Epithelial cell of proximal tubule (primary cell): ENCODE results near the gene RC3H2. TPM values are rescaled to one million over a fixed set of nuclear protein-coding genes. Genes with fewer than 3 reads are reported as not detected.

Experiments used
- DNase-seq: peaks from one replicate; pipeline ENCODE4 v3.0.0-alpha.2; 2011; ENCODE audit warnings: low read depth
- H3K4me3 ChIP-seq: 2 replicates; pipeline ENCODE4 v1.5.1; 2011; ENCODE audit warnings: low read depth, mild to moderate bottlenecking, low read length
- total RNA-seq: library from RNA; depleted of rRNA; stranded (reverse); fragments of >200 nt; gene quantifications from 2 replicates; pipeline ENCODE4 v1.2.3, GENCODE V29; 2015
- TF ChIP-seq, protein P1 (sequence below): conservative IDR thresholded peaks from 2 replicates; pipeline ENCODE4 v1.5.1; 2012; ENCODE audit warnings: low read depth, mild to moderate bottlenecking, low read length

The RC3H2 gene
- total RNA-seq, 1 donor from 2014 or later, result 26.1 TPM

DNA sequence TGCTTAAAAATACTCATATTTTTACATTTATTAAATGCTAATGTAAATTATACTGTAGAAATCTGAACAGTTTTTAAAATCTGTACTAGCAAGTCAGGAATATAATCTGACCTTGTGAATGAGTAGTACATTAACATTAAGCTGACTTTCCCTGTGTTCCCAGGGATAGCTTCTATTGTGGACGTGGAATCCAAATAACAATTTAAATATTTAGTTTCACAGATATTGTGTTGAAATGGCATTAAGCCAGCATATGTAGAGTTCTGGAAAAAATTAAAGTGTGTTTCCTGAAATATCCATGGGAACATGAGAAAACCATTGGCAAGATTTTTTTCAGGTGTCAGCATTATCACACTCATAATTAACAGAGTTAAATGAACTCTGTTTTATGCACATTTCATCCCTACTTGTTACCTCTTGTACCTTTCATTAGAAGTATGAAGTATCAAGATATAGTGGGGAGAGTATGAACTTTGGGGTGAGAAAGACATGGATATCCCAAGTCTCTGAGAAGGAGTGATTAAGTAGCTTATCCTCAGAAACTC, 41.4 kb upstream of the RC3H2 start:
- TF ChIP-seq, protein P1, sequence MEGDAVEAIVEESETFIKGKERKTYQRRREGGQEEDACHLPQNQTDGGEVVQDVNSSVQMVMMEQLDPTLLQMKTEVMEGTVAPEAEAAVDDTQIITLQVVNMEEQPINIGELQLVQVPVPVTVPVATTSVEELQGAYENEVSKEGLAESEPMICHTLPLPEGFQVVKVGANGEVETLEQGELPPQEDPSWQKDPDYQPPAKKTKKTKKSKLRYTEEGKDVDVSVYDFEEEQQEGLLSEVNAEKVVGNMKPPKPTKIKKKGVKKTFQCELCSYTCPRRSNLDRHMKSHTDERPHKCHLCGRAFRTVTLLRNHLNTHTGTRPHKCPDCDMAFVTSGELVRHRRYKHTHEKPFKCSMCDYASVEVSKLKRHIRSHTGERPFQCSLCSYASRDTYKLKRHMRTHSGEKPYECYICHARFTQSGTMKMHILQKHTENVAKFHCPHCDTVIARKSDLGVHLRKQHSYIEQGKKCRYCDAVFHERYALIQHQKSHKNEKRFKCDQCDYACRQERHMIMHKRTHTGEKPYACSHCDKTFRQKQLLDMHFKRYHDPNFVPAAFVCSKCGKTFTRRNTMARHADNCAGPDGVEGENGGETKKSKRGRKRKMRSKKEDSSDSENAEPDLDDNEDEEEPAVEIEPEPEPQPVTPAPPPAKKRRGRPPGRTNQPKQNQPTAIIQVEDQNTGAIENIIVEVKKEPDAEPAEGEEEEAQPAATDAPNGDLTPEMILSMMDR, result no peak
- DNase-seq, result no peak
- no peak overlapping the region for H3K4me3 ChIP-seq

DNA sequence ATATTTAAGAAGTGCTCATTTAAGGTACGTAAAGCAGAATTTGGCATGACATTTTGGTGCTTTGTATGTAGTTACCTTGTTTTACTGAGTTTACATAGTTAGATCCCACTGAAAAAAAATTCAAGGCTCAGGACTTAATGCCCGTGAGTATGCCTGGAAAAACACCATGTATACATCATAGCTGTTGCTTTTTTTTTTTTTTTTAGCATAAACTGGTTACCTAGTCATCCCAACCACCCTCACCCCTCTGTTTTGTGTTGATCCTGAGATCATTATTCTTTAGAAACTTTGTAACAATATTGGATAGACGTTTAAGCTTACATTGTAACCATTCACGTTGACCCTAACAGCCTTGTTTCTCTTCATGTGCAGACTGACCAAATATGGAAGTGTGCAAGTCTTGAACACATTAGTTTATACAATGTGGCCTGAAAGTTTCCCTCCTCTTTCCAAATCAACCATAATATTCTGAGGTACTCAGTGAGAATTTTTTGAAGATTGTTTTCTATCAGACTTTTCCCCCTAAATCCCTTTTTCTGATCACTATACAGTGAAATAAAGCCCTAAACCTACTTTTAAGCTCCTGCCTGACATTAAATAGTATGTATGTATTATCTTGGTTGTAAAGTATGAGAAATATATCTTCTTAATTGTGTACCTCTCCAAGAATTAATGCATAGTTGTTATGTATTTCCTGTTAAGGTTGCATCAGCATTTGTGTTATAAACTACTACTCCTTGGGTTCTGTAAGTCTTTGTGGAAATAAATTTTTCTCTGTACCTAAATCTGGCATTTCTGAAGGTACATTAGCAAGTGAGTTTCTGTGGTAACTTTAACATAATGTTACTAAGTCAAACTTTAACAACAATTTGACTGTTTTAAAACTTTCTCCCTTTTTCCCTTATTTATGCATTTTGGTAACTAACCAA, 40.1 kb upstream of the RC3H2 start:
- TF ChIP-seq, protein P1, result no peak
- H3K4me3 ChIP-seq, result no peak overlapping the region
- DNase-seq, result no peak

DNA sequence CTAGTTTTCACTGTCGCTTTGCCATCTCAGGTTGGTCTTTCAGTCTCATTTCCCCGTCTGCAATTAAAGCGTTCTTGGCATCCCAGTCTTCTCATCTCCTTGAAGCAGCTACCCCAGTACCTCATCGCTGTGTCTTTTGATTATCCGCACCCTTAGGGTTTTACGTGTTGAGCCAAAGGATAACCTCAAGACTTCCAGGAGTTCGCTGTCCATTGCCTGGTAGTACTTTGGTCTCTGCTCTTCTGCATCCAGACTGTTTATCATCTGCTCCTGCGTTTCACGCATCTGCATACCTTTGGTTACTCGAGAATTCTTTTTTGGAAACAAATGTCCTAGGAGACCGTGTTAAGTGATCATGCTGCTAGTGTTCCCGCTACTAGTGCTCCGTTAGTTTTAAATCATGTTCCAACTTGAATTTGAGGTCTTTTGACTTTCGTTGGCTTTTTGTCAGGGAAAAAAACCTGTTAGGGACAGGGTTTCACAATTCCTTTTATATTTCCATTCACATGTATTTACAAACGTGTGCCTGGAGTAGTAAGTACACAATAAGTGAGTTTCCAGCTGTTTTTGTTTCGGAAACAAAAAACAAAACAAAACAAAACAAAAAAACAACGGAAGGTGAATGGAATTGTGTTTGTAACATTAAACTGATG, 36.5 kb upstream of the RC3H2 start:
- peak overlapping the region; percentile 71 for H3K4me3 ChIP-seq
- TF ChIP-seq, protein P1, result no peak
- no peak for DNase-seq

GRCh38 chr9:122940749-122941581, 35.8 kb upstream of the RC3H2 start, which contains the start of gene RABGAP1:
RABGAP1 (plus strand) TSS chr9:122941020; CDS start chr9:122957060, 16,040 bp downstream.
- peak within 1 kb of the TSS; percentile 71 for H3K4me3 ChIP-seq
- TF ChIP-seq, protein P1, result no peak
- DNase-seq, result peak; percentile 80

- TF ChIP-seq, protein P1, result no peak
- DNase-seq, result no peak
- H3K4me3 ChIP-seq, result peak overlapping the region; percentile 41
Observed at GRCh38 chr9:122940454-122940748, 35.2 kb upstream of the RC3H2 start.

DNA sequence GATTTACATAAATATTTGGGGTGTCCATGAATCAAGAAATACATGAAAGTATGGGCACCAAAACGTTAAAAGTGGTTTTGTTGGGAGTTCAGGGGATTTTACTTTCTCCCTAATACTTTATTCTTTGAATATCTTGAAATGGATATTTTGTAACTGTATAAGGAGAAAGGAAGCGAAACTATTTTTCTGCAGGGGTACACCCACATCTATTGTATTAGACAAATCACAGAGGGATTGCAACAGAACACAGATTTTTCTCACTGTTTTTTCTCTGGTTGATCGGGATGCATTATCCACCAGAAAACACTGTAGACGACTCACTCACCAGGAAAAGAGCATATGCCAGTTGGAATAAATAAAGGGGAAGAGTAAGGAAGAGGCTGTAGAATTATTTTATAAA, 34.4 kb upstream of the RC3H2 start:
- H3K4me3 ChIP-seq, result no peak overlapping the region
- TF ChIP-seq, protein P1, result no peak
- no peak for DNase-seq
